GM12892 (cell line): ENCODE data around the gene CPEB3.

ENCODE experiments used
- POLR2A ChIP-seq: IDR thresholded peaks from 2 replicates; pipeline ENCODE4 v1.6.1; 2011; ENCODE audit warnings: low read depth, low read length, control low read depth
- TAF1 ChIP-seq: IDR thresholded peaks from 2 replicates; pipeline ENCODE4 v1.6.1; 2011; ENCODE audit warnings: low read depth, mild to moderate bottlenecking, control low read depth, low read length, borderline replicate concordance

GRCh38 chr10:92263396-92263795 lies 27.5 kb downstream of the CPEB3 start:
- no peak for TF ChIP-seq POLR2A
- TF ChIP-seq TAF1, result no peak
